Lower leg skin (tissue), 3 donors: ENCODE measurements around the gene DYNC1I1.

Source experiments
- CTCF ChIP-seq, 3 donors: fragments of 450-650 bp; IDR thresholded peaks; one replicate each; pipeline ENCODE4 v1.5.1; 2016; ENCODE audit warnings: antibody characterized with exemption in 3 of 3, mild to moderate bottlenecking in 3 of 3, moderate library complexity in 2 of 3
- POLR2A ChIP-seq, 2 donors: fragments of 450-650 bp; IDR thresholded peaks; one replicate each; pipeline ENCODE4 v1.6.1; 2016 to 2017; ENCODE audit warnings: antibody characterized with exemption in 2 of 2, mild to moderate bottlenecking in 1 of 2, moderate library complexity in 1 of 2

GRCh38 chr7:96075510-96076349, 303.4 kb downstream of the DYNC1I1 start:
- TF ChIP-seq CTCF (IDR thresholded peaks at IDR 0.05): peak in 1 of 3 donors; percentile 73
- TF ChIP-seq POLR2A (IDR thresholded peaks at IDR 0.05): no peak
